ENCODE results near the gene NCOR1.
A peak's percentile ranks its signal among the peaks of the same experiment; 100 is the strongest.
"Not testable (repeated sequence)": the region's sequence is repeated elsewhere in the genome, so short reads cannot be mapped to it uniquely, and the experiment has no call there.

The NCOR1 gene

GRCh38 chr17:16171613-16172012, 43.7 kb downstream of the NCOR1 start:
- no peak for DNase-seq
- intact Hi-C loops (cut with DNase I) = no loop called here

GRCh38 chr17:16166766-16167165, 48.6 kb downstream of the NCOR1 start:
- intact Hi-C loops (cut with DNase I); DNase-seq: not testable (repeated sequence)

GRCh38 chr17:16158714-16159113, 56.6 kb downstream of the NCOR1 start:
- DNase-seq = peak in 4 of 42 donors; percentile 8 to 29 (median 20)
- intact Hi-C loops (cut with DNase I) = no loop called here

DNA sequence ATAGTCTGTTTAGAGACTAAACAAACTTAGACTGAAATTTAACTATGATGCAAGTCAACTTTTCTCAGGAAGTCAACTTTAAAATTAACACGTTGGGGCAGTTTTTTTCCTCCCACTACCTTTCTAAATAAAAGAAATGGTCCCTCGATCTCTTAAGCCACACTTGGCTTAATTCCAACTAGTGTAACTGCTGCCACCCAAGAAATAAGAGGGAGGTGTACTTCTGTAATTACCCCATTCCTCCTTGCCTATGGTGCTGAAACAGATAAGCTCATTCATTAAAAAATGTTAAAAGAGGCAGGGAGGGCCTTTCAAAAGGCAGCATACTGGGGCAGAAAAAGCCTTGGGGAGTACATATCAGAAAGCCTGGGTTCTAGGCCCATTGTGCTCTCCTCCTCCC, 59.8 kb downstream of the NCOR1 start:
- intact Hi-C loops (cut with DNase I) = no loop called here
- no peak for DNase-seq

GRCh38 chr17:16152326-16152725, 63.0 kb downstream of the NCOR1 start:
- DNase-seq; intact Hi-C loops (cut with DNase I): not testable (repeated sequence)

GRCh38 chr17:16150251-16150856, 65.0 kb downstream of the NCOR1 start:
- peak in 1 of 42 donors; percentile 6 for DNase-seq
- intact Hi-C loops (cut with DNase I) = no loop called here

DNA sequence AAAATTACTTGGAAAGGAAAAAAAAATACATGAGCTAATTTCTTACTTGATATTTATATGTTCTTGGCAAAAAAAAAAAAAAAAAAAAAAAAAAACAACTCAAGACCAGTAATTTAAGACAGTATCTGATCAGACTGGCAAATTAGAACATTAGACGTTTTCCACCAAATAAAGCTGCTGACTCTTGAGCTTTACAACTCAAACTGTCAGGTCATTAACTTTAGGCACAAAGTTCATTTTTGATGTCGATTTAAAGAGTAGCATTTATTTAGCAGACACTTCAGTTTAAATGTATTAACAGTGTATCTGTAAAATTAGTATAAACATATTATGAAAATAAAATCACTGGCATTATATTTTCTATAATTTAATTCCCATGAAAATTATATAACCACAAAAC, 66.7 kb downstream of the NCOR1 start:
- DNase-seq = no peak

GRCh38 chr17:16145319-16145890, 69.9 kb downstream of the NCOR1 start:
- intact Hi-C loops (cut with DNase I); DNase-seq: not testable (repeated sequence)

More for the DNA sequence above, 66.7 kb downstream of the NCOR1 start:
- intact Hi-C loops (cut with DNase I) = no loop called here

- intact Hi-C loops (cut with DNase I) = no loop called here
- DNase-seq = no peak
Observed at GRCh38 chr17:16141685-16142084, 73.6 kb downstream of the NCOR1 start.

DNA sequence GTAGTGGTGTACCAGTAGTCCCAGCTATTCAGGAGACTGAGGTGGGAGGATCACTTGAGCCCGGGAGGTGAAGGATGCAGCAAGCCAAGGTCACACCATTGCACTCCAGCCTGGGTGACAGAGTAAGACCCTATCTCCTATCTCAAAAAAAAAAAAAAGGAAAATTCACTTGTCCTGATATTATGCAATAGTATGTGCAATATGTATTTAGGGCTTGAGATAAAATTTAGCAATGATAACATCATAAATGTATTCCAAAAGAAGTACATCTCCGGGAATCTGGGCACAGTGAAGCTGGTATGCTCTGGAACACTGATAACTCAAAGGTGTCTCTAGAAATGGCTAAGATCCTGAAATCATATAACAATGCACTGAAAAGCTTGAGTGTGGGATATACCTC, 74.5 kb downstream of the NCOR1 start:
- intact Hi-C loops (cut with DNase I) = no loop called here
- no peak for DNase-seq

GRCh38 chr17:16135461-16135860, 79.9 kb downstream of the NCOR1 start:
- DNase-seq = peak in 1 of 42 donors; percentile 7
- intact Hi-C loops (cut with DNase I) = no loop called here

DNA sequence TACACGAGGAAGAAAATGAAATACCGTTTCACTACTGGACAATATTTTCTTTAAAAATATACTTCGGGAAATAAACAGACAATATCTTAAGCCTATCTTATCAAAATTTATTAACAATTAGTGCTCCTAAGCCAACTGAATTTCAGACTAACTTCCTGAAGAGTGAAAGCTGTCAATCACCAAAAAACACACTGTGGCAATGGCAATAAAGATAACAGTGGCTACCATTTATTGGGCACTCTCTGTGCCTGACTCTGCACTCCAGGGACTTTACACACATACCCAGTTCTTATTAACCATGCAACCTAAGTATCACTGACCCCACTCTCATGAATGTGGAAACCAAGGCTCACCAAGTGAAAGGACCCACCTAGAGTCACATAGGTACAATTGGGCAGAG, 83.7 kb downstream of the NCOR1 start:
- DNase-seq = no peak
- intact Hi-C loops (cut with DNase I) = no loop called here

- intact Hi-C loops (cut with DNase I) = no loop called here
- DNase-seq = no peak
Observed at GRCh38 chr17:16129441-16130205, 85.7 kb downstream of the NCOR1 start.

- intact Hi-C loops (cut with DNase I) = no loop called here
- no peak for DNase-seq
Observed at GRCh38 chr17:16123531-16123930, 91.8 kb downstream of the NCOR1 start.

- no peak for DNase-seq
- intact Hi-C loops (cut with DNase I) = no loop called here
Observed at GRCh38 chr17:16122697-16123434, 92.5 kb downstream of the NCOR1 start.

DNA sequence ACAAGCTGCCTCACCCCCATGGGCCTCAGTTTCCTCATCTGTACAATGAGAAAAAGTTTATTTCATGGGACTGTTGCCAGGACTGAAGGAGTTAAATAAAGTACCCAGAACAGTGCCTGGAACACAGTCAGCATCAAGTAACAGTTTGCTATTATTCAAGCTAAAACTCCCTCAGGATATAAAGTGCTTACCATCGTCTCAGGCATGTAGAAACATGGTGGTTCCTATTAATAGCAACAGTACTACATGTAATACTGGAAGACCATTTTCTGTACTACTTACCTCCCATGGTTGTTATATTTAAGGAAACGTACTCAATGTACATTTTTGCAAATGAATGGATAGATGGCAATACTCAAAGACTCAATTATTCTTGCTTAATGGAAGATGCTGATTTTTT, 93.4 kb downstream of the NCOR1 start:
- no peak for DNase-seq
- intact Hi-C loops (cut with DNase I) = no loop called here

DNA sequence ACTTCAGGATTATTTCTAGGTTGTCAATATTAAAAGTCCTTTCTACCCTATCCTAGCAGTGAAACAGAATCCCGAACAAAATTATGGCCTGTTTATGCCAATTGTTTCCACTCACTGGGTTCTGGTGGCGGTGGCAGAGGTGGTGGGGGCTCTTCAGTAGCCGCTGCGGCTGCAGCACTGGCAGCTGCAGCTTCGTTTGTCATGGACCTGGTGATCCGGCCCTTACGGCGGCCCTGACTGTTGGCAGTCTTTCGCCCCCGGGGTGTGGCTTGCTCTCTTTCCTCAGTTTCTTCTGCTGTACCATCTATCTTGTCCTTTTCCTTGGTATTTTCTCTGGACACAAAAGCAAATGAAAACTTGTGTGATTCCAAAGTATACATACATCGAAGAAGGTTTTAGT, 94.4 kb downstream of the NCOR1 start:
- intact Hi-C loops (cut with DNase I) = no loop called here
- peak in 16 of 42 donors; percentile 5 to 61 (median 28) for DNase-seq

GRCh38 chr17:16117149-16117548, 98.2 kb downstream of the NCOR1 start:
- DNase-seq = no peak
- intact Hi-C loops (cut with DNase I) = no loop called here

GRCh38 chr17:16115077-16115698, 100.1 kb downstream of the NCOR1 start:
- intact Hi-C loops (cut with DNase I) = not testable (repeated sequence)

More at GRCh38 chr17:16115077-16115698, 100.1 kb downstream of the NCOR1 start:
- not testable (repeated sequence) for DNase-seq
